ENCODE results near the gene IQCE.
"Not testable (repeated sequence)": the region's sequence is repeated elsewhere in the genome, so short reads cannot be mapped to it uniquely, and the experiment has no call there.

GRCh38 chr7:2563955-2564354 lies 5.2 kb downstream of the IQCE start:
- TF ChIP-seq, protein P1, sequence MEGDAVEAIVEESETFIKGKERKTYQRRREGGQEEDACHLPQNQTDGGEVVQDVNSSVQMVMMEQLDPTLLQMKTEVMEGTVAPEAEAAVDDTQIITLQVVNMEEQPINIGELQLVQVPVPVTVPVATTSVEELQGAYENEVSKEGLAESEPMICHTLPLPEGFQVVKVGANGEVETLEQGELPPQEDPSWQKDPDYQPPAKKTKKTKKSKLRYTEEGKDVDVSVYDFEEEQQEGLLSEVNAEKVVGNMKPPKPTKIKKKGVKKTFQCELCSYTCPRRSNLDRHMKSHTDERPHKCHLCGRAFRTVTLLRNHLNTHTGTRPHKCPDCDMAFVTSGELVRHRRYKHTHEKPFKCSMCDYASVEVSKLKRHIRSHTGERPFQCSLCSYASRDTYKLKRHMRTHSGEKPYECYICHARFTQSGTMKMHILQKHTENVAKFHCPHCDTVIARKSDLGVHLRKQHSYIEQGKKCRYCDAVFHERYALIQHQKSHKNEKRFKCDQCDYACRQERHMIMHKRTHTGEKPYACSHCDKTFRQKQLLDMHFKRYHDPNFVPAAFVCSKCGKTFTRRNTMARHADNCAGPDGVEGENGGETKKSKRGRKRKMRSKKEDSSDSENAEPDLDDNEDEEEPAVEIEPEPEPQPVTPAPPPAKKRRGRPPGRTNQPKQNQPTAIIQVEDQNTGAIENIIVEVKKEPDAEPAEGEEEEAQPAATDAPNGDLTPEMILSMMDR (IDR thresholded peaks at IDR 0.05) = not testable (repeated sequence)
- TF ChIP-seq POLR2A, EP300 (IDR thresholded peaks at IDR 0.05): not testable (repeated sequence)

Data from ovary (tissue), 3 donors.